IPS-18a (cell line): Measurements from ENCODE around the gene SYT2.
"Not testable (repeated sequence)": the region's sequence is repeated elsewhere in the genome, so short reads cannot be mapped to it uniquely, and the experiment has no call there.

Source experiments
- H3K27ac ChIP-seq: one replicate; pipeline ENCODE4 v1.5.1; 2013; ENCODE audit warnings: low read length
- H3K27me3 ChIP-seq: one replicate; pipeline ENCODE4 v1.6.1; 2013; ENCODE audit warnings: mild to moderate bottlenecking, low read length; ENCODE audit not compliant: control insufficient read depth, insufficient read depth
- H3K36me3 ChIP-seq: one replicate; pipeline ENCODE4 v1.6.1; 2013; ENCODE audit warnings: low read depth, low read length; ENCODE audit not compliant: control insufficient read depth
- H3K4me1 ChIP-seq: one replicate; pipeline ENCODE4 v1.6.1; 2013; ENCODE audit warnings: low read depth, low read length; ENCODE audit not compliant: control insufficient read depth
- H3K4me3 ChIP-seq: one replicate; pipeline ENCODE4 v1.5.1; 2013; ENCODE audit warnings: low read length
- H3K9ac ChIP-seq: one replicate; pipeline ENCODE4 v1.6.1; 2013; ENCODE audit warnings: mild to moderate bottlenecking, low read length, moderate library complexity
- H3K9me3 ChIP-seq: one replicate; pipeline ENCODE4 v1.6.1; 2013; ENCODE audit warnings: low read depth, low read length; ENCODE audit not compliant: control insufficient read depth

SYT2 gene

GRCh38 chr1:202584707-202585589, 125.3 kb downstream of the SYT2 start:
- H3K27me3 ChIP-seq: no peaks in the 10 kb centered on the region
- H3K4me3 ChIP-seq: no peak overlapping the region
- peaks cover 3% of the 10 kb centered on the region for H3K4me1 ChIP-seq
- no peak overlapping the region for H3K9ac ChIP-seq
- no peaks in the 10 kb centered on the region for H3K9me3 ChIP-seq
- H3K27ac ChIP-seq: no peak overlapping the region
- H3K36me3 ChIP-seq: no peaks in the 10 kb centered on the region

DNA sequence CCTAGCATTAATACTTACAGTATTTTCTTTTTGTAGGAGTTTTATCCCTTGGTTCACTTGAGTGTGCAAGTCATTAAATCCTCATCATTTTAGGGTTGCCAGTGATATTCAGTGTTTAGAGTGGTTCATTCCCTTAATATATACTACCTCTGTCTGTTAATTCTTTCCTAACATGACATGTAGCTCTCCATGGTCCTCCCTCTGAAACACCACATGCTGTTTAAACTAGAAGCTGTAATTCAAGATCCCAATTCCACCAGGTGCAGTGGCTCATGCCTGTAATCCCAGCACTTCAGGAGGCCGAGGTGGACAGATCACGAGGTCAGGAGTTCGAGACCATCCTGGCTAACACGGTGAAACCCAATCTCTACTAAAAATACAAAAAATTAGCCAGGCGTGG, 127.9 kb downstream of the SYT2 start:
- H3K4me3 ChIP-seq, H3K9me3 ChIP-seq, H3K27ac ChIP-seq, H3K27me3 ChIP-seq, H3K36me3 ChIP-seq, H3K9ac ChIP-seq: not testable (repeated sequence)
- peaks cover 28% of the 10 kb centered on the region for H3K4me1 ChIP-seq

GRCh38 chr1:202580619-202581018, 129.6 kb downstream of the SYT2 start:
- H3K27ac ChIP-seq: no peak overlapping the region
- H3K9me3 ChIP-seq: no peaks in the 10 kb centered on the region
- no peaks in the 10 kb centered on the region for H3K27me3 ChIP-seq
- no peaks in the 10 kb centered on the region for H3K36me3 ChIP-seq
- no peak overlapping the region for H3K9ac ChIP-seq
- H3K4me1 ChIP-seq: peaks cover 39% of the 10 kb centered on the region
- H3K4me3 ChIP-seq: no peak overlapping the region

DNA sequence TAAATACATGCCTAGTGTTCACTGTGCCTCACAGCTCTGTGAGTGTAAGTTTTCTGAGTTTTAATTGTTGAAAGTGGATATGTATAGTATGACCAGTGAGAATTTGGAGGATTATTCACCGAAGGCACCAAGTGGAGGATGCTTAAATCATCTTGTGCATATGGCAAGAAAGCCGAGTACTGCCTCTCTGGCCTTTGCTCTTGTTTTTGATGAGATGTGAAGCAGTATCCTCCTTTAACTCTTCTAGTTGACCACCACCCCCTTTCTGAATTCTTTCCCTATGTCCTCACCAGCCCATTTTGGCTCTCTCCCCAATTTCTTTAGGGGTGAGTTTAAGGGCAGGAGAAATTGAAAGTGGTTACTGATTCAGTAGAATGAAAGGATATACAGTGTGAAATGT, 130.4 kb downstream of the SYT2 start:
- H3K9ac ChIP-seq: no peak overlapping the region
- no peak overlapping the region for H3K27ac ChIP-seq
- no peak overlapping the region for H3K4me3 ChIP-seq
- H3K36me3 ChIP-seq: no peaks in the 10 kb centered on the region
- H3K4me1 ChIP-seq: peaks cover 39% of the 10 kb centered on the region
- H3K9me3 ChIP-seq: no peaks in the 10 kb centered on the region
- H3K27me3 ChIP-seq: no peaks in the 10 kb centered on the region

GRCh38 chr1:202578565-202578964, 131.7 kb downstream of the SYT2 start:
- Histone ChIP-seq H3K27ac (no peak overlapping the region), H3K4me1 (peaks cover 39% of the 10 kb centered on the region), H3K4me3 (no peak overlapping the region)

GRCh38 chr1:202578001-202578504, 132.2 kb downstream of the SYT2 start:
- H3K36me3 ChIP-seq: no peaks in the 10 kb centered on the region
- no peak overlapping the region for H3K9ac ChIP-seq
- H3K27me3 ChIP-seq: no peaks in the 10 kb centered on the region
- H3K4me1 ChIP-seq: peaks cover 39% of the 10 kb centered on the region
- H3K9me3 ChIP-seq: no peaks in the 10 kb centered on the region
- no peak overlapping the region for H3K27ac ChIP-seq
- H3K4me3 ChIP-seq: peak overlapping the region; percentile 10

More at GRCh38 chr1:202578565-202578964, 131.7 kb downstream of the SYT2 start:
- Histone ChIP-seq H3K9ac (no peak overlapping the region), H3K36me3 (no peaks in the 10 kb centered on the region), H3K27me3 (no peaks in the 10 kb centered on the region), H3K9me3 (no peaks in the 10 kb centered on the region)

DNA sequence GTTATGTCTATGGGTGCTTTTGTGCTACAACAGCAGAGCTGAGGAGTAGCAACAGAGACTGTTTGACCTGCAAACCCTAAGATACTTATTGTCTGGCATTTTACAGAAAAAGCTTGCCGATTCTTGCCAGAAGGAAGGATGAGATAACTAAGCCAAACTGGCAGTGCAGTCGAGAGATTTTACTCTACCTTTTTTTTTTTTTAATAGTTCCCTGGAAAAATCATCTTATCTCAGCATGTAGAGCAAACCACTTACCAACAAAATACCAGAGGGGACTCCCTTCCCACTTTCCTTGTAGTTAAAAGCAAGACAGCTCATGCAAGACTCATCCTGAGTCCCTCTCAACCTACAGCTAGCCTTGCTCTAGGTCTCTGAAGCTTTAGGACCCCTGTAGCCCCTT, 132.9 kb downstream of the SYT2 start:
- Histone ChIP-seq H3K9ac (no peak overlapping the region), H3K36me3 (no peaks in the 10 kb centered on the region), H3K27ac (no peak overlapping the region), H3K9me3 (no peaks in the 10 kb centered on the region), H3K4me1 (peaks cover 39% of the 10 kb centered on the region), H3K27me3 (no peaks in the 10 kb centered on the region), H3K4me3 (peak overlapping the region; percentile 10)

DNA sequence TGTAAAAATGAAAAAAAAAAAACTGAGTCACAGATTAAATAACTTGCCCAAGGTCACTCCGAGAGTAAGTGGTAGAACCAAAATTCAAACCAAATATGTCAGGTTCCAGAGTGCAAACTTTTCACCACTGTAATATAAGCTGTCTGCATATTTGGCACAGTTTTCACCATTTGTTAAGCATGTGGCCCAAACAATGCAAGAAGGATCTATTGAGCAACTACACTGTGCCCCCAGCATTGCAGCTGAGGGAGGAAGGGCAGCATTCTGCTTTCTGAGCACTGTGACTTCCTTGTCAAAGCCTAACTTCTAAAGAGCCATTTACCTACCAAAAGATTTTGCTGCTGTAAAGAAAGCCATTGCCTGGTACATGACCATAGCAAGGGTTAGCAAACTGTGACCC, 133.4 kb downstream of the SYT2 start:
- H3K4me3 ChIP-seq: no peak overlapping the region
- H3K9ac ChIP-seq: no peak overlapping the region
- no peaks in the 10 kb centered on the region for H3K9me3 ChIP-seq
- peaks cover 39% of the 10 kb centered on the region for H3K4me1 ChIP-seq
- no peaks in the 10 kb centered on the region for H3K27me3 ChIP-seq
- H3K27ac ChIP-seq: no peak overlapping the region
- H3K36me3 ChIP-seq: no peaks in the 10 kb centered on the region

DNA sequence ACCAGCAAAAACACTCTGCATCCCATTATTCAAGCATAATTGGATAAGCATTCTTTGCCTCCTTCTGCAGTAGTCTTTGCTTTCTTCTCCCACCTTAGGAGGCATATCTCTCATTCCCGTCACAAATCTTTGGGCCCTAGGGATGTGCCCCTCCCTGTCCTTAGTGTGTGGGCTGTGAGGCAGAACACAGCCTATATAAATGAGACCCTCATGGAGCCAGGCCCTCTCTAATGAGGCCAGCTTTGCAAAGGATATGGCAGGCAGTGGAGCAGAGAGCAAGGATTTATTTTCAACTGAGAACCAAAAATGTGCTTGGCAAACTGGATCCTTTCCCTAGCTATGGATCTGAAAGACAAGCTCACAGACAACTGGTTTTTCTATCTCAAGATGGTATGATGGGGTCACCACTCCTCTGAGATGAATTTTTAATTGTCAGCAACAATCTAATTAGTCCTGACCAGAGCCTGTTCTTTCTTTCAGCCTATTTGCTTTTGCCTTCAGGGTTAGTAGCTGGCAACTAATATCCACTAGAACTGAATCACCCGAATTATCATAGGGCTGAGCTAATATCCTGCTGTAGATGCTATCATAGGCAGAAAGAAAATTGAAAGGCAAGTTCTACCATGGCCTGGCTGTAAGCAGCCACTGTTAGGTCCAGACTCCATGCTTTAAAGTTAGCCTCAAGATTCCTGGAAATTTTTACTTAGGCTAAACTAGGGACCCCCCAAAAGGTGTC, 134.2 kb downstream of the SYT2 start:
- Histone ChIP-seq H3K36me3 (no peaks in the 10 kb centered on the region), H3K9me3 (no peaks in the 10 kb centered on the region), H3K4me1 (peaks cover 39% of the 10 kb centered on the region), H3K27ac (no peak overlapping the region), H3K4me3 (no peak overlapping the region), H3K9ac (no peak overlapping the region), H3K27me3 (no peaks in the 10 kb centered on the region)

- peaks cover 31% of the 10 kb centered on the region for H3K4me1 ChIP-seq
- H3K9me3 ChIP-seq: no peaks in the 10 kb centered on the region
- H3K9ac ChIP-seq: no peak overlapping the region
- no peaks in the 10 kb centered on the region for H3K36me3 ChIP-seq
- H3K27me3 ChIP-seq: no peaks in the 10 kb centered on the region
- no peak overlapping the region for H3K27ac ChIP-seq
- no peak overlapping the region for H3K4me3 ChIP-seq
Observed at GRCh38 chr1:202572867-202573266, 137.4 kb downstream of the SYT2 start.

DNA sequence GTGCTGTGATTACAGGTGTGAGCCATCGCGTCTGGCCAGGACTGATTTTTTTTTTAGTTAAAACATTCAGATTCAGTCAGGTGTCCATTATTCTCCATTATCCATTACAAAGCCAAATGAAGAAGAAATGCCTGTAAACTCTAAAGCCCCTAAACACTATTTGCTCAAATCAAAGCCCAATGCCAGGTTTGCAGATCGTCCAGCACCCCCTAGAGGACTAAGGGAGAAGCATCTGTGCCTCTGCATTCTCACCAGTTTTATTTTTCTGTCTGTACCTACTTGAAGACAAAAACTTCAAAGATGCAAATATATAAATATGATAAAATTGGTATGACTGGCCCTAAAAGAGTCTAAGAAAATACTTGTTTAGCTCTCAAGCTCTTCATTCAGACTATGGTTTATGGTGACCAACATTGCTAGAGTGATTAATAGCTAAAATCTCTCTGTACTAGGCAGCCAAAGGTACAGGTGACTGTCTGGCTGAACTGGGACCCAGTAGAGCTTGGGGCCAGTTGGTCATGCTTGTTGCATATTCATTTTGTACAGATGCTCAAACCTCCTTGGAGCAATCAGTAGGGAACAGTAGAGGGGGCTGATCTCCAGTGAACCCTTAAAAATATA, 138.4 kb downstream of the SYT2 start:
- Histone ChIP-seq H3K9ac (no peak overlapping the region), H3K4me1 (peaks cover 31% of the 10 kb centered on the region), H3K36me3 (no peaks in the 10 kb centered on the region), H3K4me3 (no peak overlapping the region), H3K27ac (no peak overlapping the region), H3K27me3 (no peaks in the 10 kb centered on the region), H3K9me3 (no peaks in the 10 kb centered on the region)
